ENCODE results near the gene MSX2. TPM values are rescaled to one million over a fixed set of nuclear protein-coding genes. Genes with fewer than 3 reads are reported as not detected.

The MSX2 gene
- polyA plus RNA-seq, 1 of the 3 experiments (the other 2 are of a cell fraction) = 5.8 TPM

- Histone ChIP-seq H3K79me2 (ENCODE audit: insufficient read depth) (no peaks in the 10 kb centered on the region), H3K36me3 (replicated peaks in 1 of 2; ENCODE audit: control insufficient read depth in 1 of 2, insufficient read depth in 2 of 2, low read length in 1 of 2) (no peaks in the 10 kb centered on the region), H3K9me2 (no peaks in the 10 kb centered on the region), H3K4me2 (no peak overlapping the region), H3K4me3 (ENCODE audit: low read depth in 2 of 2, low read length in 1 of 2) (no peak overlapping the region), H3K27ac (ENCODE audit: low read depth in 2 of 2, low read length in 1 of 2) (no peak overlapping the region), H3K9me3 (no peaks in the 10 kb centered on the region), H3K4me1 (ENCODE audit: control insufficient read depth in 1 of 2, insufficient read depth in 2 of 2, low read depth in 1 of 2, low read length in 1 of 2) (peaks cover 3 to 12% of the 10 kb centered on the region in 2 experiments; a peak in 1 of 4 replicates), H3F3A (replicated peaks; ENCODE audit: insufficient read depth) (no peaks in the 10 kb centered on the region), H4K20me1 (ENCODE audit: insufficient read depth) (no peaks in the 10 kb centered on the region), H2AFZ (ENCODE audit: low read depth) (no peak overlapping the region), H3K9ac (no peak overlapping the region), H3K27me3 (ENCODE audit: insufficient read depth) (peaks cover 4% of the 10 kb centered on the region)
- no peak for DNase-seq
- 78% methylated on average over 1 of the region's 1 CpG for WGBS (ENCODE audit: low lambda C conversion rate)
- ChIA-PET POLR2A (no interaction called here), CTCF (interaction anchor here (0.6 to 4.1 kb wide), 28 partner anchors 9 to 421 kb away, joined by 3 to 192 read pairs (median 4); partner anchors contain the start of gene MSX2)
- TF ChIP-seq FOXJ3 (CRISPR knock-in tag; IDR thresholded peaks at IDR 0.05) (no peak), YY1 (IDR thresholded peaks at IDR 0.05; ENCODE audit: low read depth) (no peak), MEF2A (IDR thresholded peaks at IDR 0.05; ENCODE audit: borderline replicate concordance, low read depth) (no peak), RXRA (IDR thresholded peaks at IDR 0.05; ENCODE audit: borderline replicate concordance, low read depth) (no peak), RAD21 (IDR thresholded peaks at IDR 0.05; ENCODE audit: low read length) (no peak), PBX3 (IDR thresholded peaks at IDR 0.05) (no peak), GABPA (IDR thresholded peaks at IDR 0.05; ENCODE audit: low read depth) (no peak), EP300 (IDR thresholded peaks at IDR 0.05; ENCODE audit: borderline replicate concordance in 1 of 2, low read depth in 1 of 2, low read length in 1 of 2) (no peak), CHD2 (IDR thresholded peaks at IDR 0.05; ENCODE audit: low read length, partially characterized antibody) (no peak), RCOR1 (IDR thresholded peaks at IDR 0.05; ENCODE audit: low read length) (no peak), REST (IDR thresholded peaks at IDR 0.05; ENCODE audit: low read depth, low read length) (no peak), RFX5 (IDR thresholded peaks at IDR 0.05; ENCODE audit: low read length) (no peak), ELF1 (IDR thresholded peaks at IDR 0.05) (no peak), MXI1 (IDR thresholded peaks at IDR 0.05; ENCODE audit: low read depth, low read length) (no peak), IRF3 (IDR thresholded peaks at IDR 0.05; ENCODE audit: low read depth, low read length) (no peak), EZH2phosphoT487 (IDR thresholded peaks at IDR 0.05; ENCODE audit: borderline replicate concordance, low read depth) (no peak), SMC3 (IDR thresholded peaks at IDR 0.05; ENCODE audit: low read depth, low read length) (no peak), TCF12 (IDR thresholded peaks at IDR 0.05) (no peak)
These were observed 12.4 kb downstream of the MSX2 start for GRCh38 chr5:174736777-174737176.

Data from SK-N-SH (cell line).